Stimulated activated CD8-positive, alpha-beta memory T cell treated with anti-CD3 and anti-CD28 coated beads, Interleukin-15, amount 100 ng/mL, for 4 hours (primary cell): Measurements from ENCODE around the gene IFNAR2.

Source experiments
- DNase-seq, 2 donors: peaks; one replicate each; pipeline ENCODE4 v3.0.0-alpha.2; 2020; ENCODE audit warnings: low read depth in 2 of 2

Gene IFNAR2

GRCh38 chr21:33267250-33267649 is 37.5 kb downstream of the IFNAR2 start:
- DNase-seq, result no peak

- no peak for DNase-seq
These were observed 38.6 kb downstream of the IFNAR2 start for GRCh38 chr21:33268393-33268736.

GRCh38 chr21:33268737-33269441 is 39.2 kb downstream of the IFNAR2 start:
- no peak for DNase-seq

GRCh38 chr21:33270986-33271385 is 41.2 kb downstream of the IFNAR2 start:
- no peak for DNase-seq

GRCh38 chr21:33273044-33273443 is 43.3 kb downstream of the IFNAR2 start:
- no peak for DNase-seq

GRCh38 chr21:33278721-33279120 is 49.0 kb downstream of the IFNAR2 start:
- DNase-seq, result no peak

GRCh38 chr21:33279330-33279820 is 49.6 kb downstream of the IFNAR2 start:
- no peak for DNase-seq
